Testis (tissue), 2 donors: Measurements from ENCODE around the gene UBE2QL1.

ENCODE experiments used
- POLR2A ChIP-seq: fragments of 450-650 bp; IDR thresholded peaks from one replicate; pipeline ENCODE4 v1.6.1; 2017; ENCODE audit warnings: antibody characterized with exemption, mild to moderate bottlenecking, moderate library complexity
- TF ChIP-seq, protein P1 (sequence below), 3 experiments: fragments of 450-650 bp in 2 of 3; fragments of 200-600 bp in 1 of 3; sonication (generic) in 1 of 3; IDR thresholded peaks; one replicate each; pipeline ENCODE4 v1.5.1; 2016 to 2019; ENCODE audit warnings: antibody characterized with exemption in 3 of 3, mild to moderate bottlenecking in 2 of 3, moderate library complexity in 1 of 3

DNA sequence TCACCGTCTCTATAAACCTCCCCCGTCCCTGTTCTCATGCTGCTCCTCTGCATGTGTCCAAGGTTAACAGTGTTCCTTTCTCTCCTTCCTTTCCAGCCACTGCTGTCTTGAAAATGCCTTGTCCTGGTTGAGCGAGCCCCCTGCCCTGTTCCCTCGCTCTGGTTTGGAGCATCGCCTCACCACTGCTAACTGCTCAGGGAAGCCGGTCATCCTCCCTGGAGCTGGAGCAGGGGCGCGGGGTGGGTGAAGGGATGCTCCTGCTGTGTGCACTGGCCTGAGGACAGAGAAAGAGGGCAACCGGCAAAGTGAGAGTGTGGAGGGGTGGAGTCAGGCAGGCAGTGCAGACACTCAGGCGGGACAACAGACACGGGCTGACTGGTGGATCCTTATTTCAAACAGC lies 19.4 kb downstream of the UBE2QL1 start:
- TF ChIP-seq, protein P1, sequence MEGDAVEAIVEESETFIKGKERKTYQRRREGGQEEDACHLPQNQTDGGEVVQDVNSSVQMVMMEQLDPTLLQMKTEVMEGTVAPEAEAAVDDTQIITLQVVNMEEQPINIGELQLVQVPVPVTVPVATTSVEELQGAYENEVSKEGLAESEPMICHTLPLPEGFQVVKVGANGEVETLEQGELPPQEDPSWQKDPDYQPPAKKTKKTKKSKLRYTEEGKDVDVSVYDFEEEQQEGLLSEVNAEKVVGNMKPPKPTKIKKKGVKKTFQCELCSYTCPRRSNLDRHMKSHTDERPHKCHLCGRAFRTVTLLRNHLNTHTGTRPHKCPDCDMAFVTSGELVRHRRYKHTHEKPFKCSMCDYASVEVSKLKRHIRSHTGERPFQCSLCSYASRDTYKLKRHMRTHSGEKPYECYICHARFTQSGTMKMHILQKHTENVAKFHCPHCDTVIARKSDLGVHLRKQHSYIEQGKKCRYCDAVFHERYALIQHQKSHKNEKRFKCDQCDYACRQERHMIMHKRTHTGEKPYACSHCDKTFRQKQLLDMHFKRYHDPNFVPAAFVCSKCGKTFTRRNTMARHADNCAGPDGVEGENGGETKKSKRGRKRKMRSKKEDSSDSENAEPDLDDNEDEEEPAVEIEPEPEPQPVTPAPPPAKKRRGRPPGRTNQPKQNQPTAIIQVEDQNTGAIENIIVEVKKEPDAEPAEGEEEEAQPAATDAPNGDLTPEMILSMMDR (IDR thresholded peaks at IDR 0.05) = no peak
- TF ChIP-seq POLR2A = no peak
